Colon (tissue), 2 donors: Measurements from ENCODE around the gene DNAJA4.
"Not testable (repeated sequence)": the region's sequence is repeated elsewhere in the genome, so short reads cannot be mapped to it uniquely, and the experiment has no call there.

ENCODE experiments used
- FAIRE-seq: peaks from 2 replicates; lab custom pipeline; 2012; peaks lifted over from hg19 to GRCh38; lab: Jason Lieb, UNC
- donor health status: control.
- donor health status: control.

Gene DNAJA4

GRCh38 chr15:78244101-78244500 is 20.3 kb upstream of the DNAJA4 start:
- FAIRE-seq = no peak

- FAIRE-seq = no peak
Observed at GRCh38 chr15:78244893-78245292, 19.5 kb upstream of the DNAJA4 start.

- not testable (repeated sequence) for FAIRE-seq
Observed at GRCh38 chr15:78245392-78245791, 19.0 kb upstream of the DNAJA4 start.

GRCh38 chr15:78245976-78246620 is 18.3 kb upstream of the DNAJA4 start:
- not testable (repeated sequence) for FAIRE-seq

GRCh38 chr15:78247911-78248310 is 16.5 kb upstream of the DNAJA4 start:
- FAIRE-seq = no peak

- FAIRE-seq = no peak
Observed at GRCh38 chr15:78249131-78249530, 15.2 kb upstream of the DNAJA4 start.

- no peak for FAIRE-seq
Observed at GRCh38 chr15:78251136-78251535, 13.2 kb upstream of the DNAJA4 start.

- FAIRE-seq = no peak
Observed at GRCh38 chr15:78255421-78256043, 8.8 kb upstream of the DNAJA4 start.

- no peak for FAIRE-seq
Observed at GRCh38 chr15:78256044-78256437, 8.3 kb upstream of the DNAJA4 start.

- no peak for FAIRE-seq
Observed at GRCh38 chr15:78257681-78258080, 6.7 kb upstream of the DNAJA4 start.

- FAIRE-seq = no peak
Observed at GRCh38 chr15:78259232-78259631, 5.1 kb upstream of the DNAJA4 start.

- FAIRE-seq = no peak
Observed at GRCh38 chr15:78260489-78260888, 3.9 kb upstream of the DNAJA4 start.

- no peak for FAIRE-seq
Observed at GRCh38 chr15:78261062-78261461, 3.3 kb upstream of the DNAJA4 start.

- no peak for FAIRE-seq
Observed at GRCh38 chr15:78263351-78263781, 996 bp upstream of the DNAJA4 start.

GRCh38 chr15:78263907-78264303 is 457 bp upstream of the DNAJA4 start:
- FAIRE-seq = no peak

- no peak for FAIRE-seq
Observed at GRCh38 chr15:78265137-78265460, 737 bp downstream of the DNAJA4 start.

- FAIRE-seq = no peak
Observed at GRCh38 chr15:78265752-78266224, 1.4 kb downstream of the DNAJA4 start.

GRCh38 chr15:78266229-78266628 is 1.9 kb downstream of the DNAJA4 start:
- FAIRE-seq = no peak

- no peak for FAIRE-seq
Observed at GRCh38 chr15:78266806-78267205, 2.4 kb downstream of the DNAJA4 start.

GRCh38 chr15:78272316-78272715 is 8.0 kb downstream of the DNAJA4 start:
- FAIRE-seq = no peak

GRCh38 chr15:78272776-78273175 is 8.4 kb downstream of the DNAJA4 start:
- FAIRE-seq = no peak

- no peak for FAIRE-seq
Observed at GRCh38 chr15:78274994-78275393, 10.6 kb downstream of the DNAJA4 start.

GRCh38 chr15:78276064-78276943 is 11.9 kb downstream of the DNAJA4 start:
- no peak for FAIRE-seq
